Measurements from ENCODE around the gene RAF1.

Gene RAF1

GRCh38 chr3:12588039-12589009 lies 75.6 kb downstream of the RAF1 start:
- DNase-seq = no peak

GRCh38 chr3:12586403-12586802 lies 77.5 kb downstream of the RAF1 start:
- no peak for DNase-seq

GRCh38 chr3:12585970-12586369 lies 77.9 kb downstream of the RAF1 start:
- DNase-seq = no peak

GRCh38 chr3:12585181-12585580 lies 78.7 kb downstream of the RAF1 start:
- DNase-seq = no peak

- no peak for DNase-seq
These were observed 79.8 kb downstream of the RAF1 start for GRCh38 chr3:12584083-12584482.

GRCh38 chr3:12583280-12583679 lies 80.6 kb downstream of the RAF1 start:
- DNase-seq = no peak

- DNase-seq = no peak
These were observed 81.2 kb downstream of the RAF1 start for GRCh38 chr3:12582730-12583129.

- no peak for DNase-seq
These were observed 84.0 kb downstream of the RAF1 start for GRCh38 chr3:12579905-12580304.

GRCh38 chr3:12579456-12579855 lies 84.5 kb downstream of the RAF1 start:
- no peak for DNase-seq

GRCh38 chr3:12578742-12579141 lies 85.2 kb downstream of the RAF1 start:
- no peak for DNase-seq

- DNase-seq = no peak
These were observed 86.5 kb downstream of the RAF1 start for GRCh38 chr3:12577379-12577778.

- DNase-seq = no peak
These were observed 89.3 kb downstream of the RAF1 start for GRCh38 chr3:12574661-12575060.

GRCh38 chr3:12574131-12574530 lies 89.8 kb downstream of the RAF1 start:
- no peak for DNase-seq

GRCh38 chr3:12571986-12572385 lies 91.9 kb downstream of the RAF1 start:
- DNase-seq = no peak

- no peak for DNase-seq
These were observed 94.1 kb downstream of the RAF1 start for GRCh38 chr3:12569836-12570235.

GRCh38 chr3:12568747-12569146 lies 95.2 kb downstream of the RAF1 start:
- DNase-seq = no peak

GRCh38 chr3:12566976-12567375 lies 96.9 kb downstream of the RAF1 start:
- no peak for DNase-seq

- DNase-seq = no peak
These were observed 101.5 kb downstream of the RAF1 start for GRCh38 chr3:12562451-12562850.

GRCh38 chr3:12561397-12561796 lies 102.5 kb downstream of the RAF1 start:
- DNase-seq = no peak

GRCh38 chr3:12560505-12561190 lies 103.3 kb downstream of the RAF1 start:
- no peak for DNase-seq

- no peak for DNase-seq
These were observed 104.4 kb downstream of the RAF1 start for GRCh38 chr3:12559520-12559919.

- DNase-seq = no peak
These were observed 105.2 kb downstream of the RAF1 start for GRCh38 chr3:12558706-12559105.

- DNase-seq = no peak
These were observed 106.3 kb downstream of the RAF1 start for GRCh38 chr3:12557473-12558100.

Measured in activated naive CD4-positive, alpha-beta T cell treated with anti-CD3 and anti-CD28 coated beads, Interleukin-2, amount 50 U/mL, for 16 hours (primary cell).